Muscle of back (tissue), 11 donors: ENCODE results near the gene NABP2. TPM values are rescaled to one million over a fixed set of nuclear protein-coding genes. Genes with fewer than 3 reads are reported as not detected.
"Not testable (repeated sequence)": the region's sequence is repeated elsewhere in the genome, so short reads cannot be mapped to it uniquely, and the experiment has no call there.

Experiments used
- DNase-seq, 3 donors: peaks; one replicate each; pipeline versions ENCODE4 v3.0.0 to v3.0.0-alpha.2; 2013
- polyA plus RNA-seq, 10 donors: library from polyadenylated mRNA; unstranded; fragments of 120-200 nt; gene quantifications; one replicate each; pipeline ENCODE4 v1.2.1, GENCODE V29; 2013; ENCODE audit not compliant: insufficient read length in 10 of 10

NABP2 gene
- polyA plus RNA-seq, 10 donors: 13.7 to 22.0 (median 19.3) TPM

- no peak for DNase-seq
Measured at GRCh38 chr12:56241424-56242303, 17.5 kb downstream of the NABP2 start.

GRCh38 chr12:56242986-56243385, 18.8 kb downstream of the NABP2 start:
- DNase-seq: no peak

- no peak for DNase-seq
Measured at GRCh38 chr12:56243731-56244181, 19.6 kb downstream of the NABP2 start.

- no peak for DNase-seq
Measured at GRCh38 chr12:56244494-56244893, 20.4 kb downstream of the NABP2 start.

- DNase-seq: no peak
Measured at GRCh38 chr12:56247923-56248322, 23.8 kb downstream of the NABP2 start.

GRCh38 chr12:56248711-56249110, 24.6 kb downstream of the NABP2 start:
- DNase-seq: no peak

- no peak for DNase-seq
Measured at GRCh38 chr12:56252649-56253048, 28.5 kb downstream of the NABP2 start.

- DNase-seq: no peak
Measured at GRCh38 chr12:56253091-56253490, 28.9 kb downstream of the NABP2 start.

- no peak for DNase-seq
Measured at GRCh38 chr12:56255671-56256070, 31.5 kb downstream of the NABP2 start.

GRCh38 chr12:56256326-56256960, 32.3 kb downstream of the NABP2 start:
- no peak for DNase-seq

- DNase-seq: no peak
Measured at GRCh38 chr12:56257071-56257470, 32.9 kb downstream of the NABP2 start.

GRCh38 chr12:56257491-56258067, 33.4 kb downstream of the NABP2 start:
- peak in 2 of 3 donors; percentile 16 to 60 for DNase-seq

- peak; percentile 77 to 96 (median 91) for DNase-seq
Measured at GRCh38 chr12:56258068-56258819, 34.1 kb downstream of the NABP2 start, which contains the start of gene ANKRD52. ANKRD52 (minus strand) TSS chr12:56258384; CDS start chr12:56258269, 115 bp downstream.

- DNase-seq: no peak
Measured at GRCh38 chr12:56258820-56259183, 34.7 kb downstream of the NABP2 start.

- no peak for DNase-seq
Measured at GRCh38 chr12:56260380-56260779, 36.2 kb downstream of the NABP2 start.

- no peak for DNase-seq
Measured at GRCh38 chr12:56260921-56261320, 36.8 kb downstream of the NABP2 start.

- peak in 1 of 3 donors; percentile 71 for DNase-seq
Measured at GRCh38 chr12:56261503-56262232, 37.5 kb downstream of the NABP2 start.

- DNase-seq: not testable (repeated sequence)
Measured at GRCh38 chr12:56262955-56263354, 38.8 kb downstream of the NABP2 start.

GRCh38 chr12:56266068-56266692, 42.0 kb downstream of the NABP2 start:
- not testable (repeated sequence) for DNase-seq

- DNase-seq: peak; percentile 85 to 98 (median 91)
Measured at GRCh38 chr12:56266693-56267442, 42.7 kb downstream of the NABP2 start, which contains the start of gene COQ10A. COQ10A (plus strand) TSS chr12:56266942; CDS start chr12:56267119, 177 bp downstream.
